K562 (cell line): ENCODE results near the gene CHODL. TPM values are rescaled to one million over a fixed set of nuclear protein-coding genes. Genes with fewer than 3 reads are reported as not detected.

Experiments used
- REST ChIP-seq, 2 experiments: fragments of 450-650 bp; formaldehyde crosslinking in 1 of 2; IDR thresholded peaks; 2 replicates each; pipeline versions ENCODE4 v1.4.0 to v1.6.1; 2014 to 2020; ENCODE audit warnings: mild to moderate bottlenecking in 2 of 2, borderline replicate concordance in 1 of 2, low read depth in 1 of 2
- SMC3 ChIP-seq: conservative IDR thresholded peaks from 2 replicates; pipeline ENCODE4 v1.6.1; 2011; ENCODE audit warnings: low read depth, low read length, improper control_type of control experiment; ENCODE audit not compliant: insufficient read depth
- ZNF175 ChIP-seq: fragments of 200-800 bp; sonication (Bioruptor generic); IDR thresholded peaks from 2 replicates; pipeline ENCODE4 v1.6.1; 2016; ENCODE audit warnings: low read depth, mild to moderate bottlenecking, missing genetic modification characterization, missing compliant biosample characterization
- polyA plus RNA-seq, 8 experiments: library from polyadenylated mRNA; depleted of rRNA in 4 of 8; stranded (reverse) in 5 of 8; unstranded in 3 of 8; fragments of >200 nt; fragmentation: Nextera tagmentation in 2 of 8; fragmentation: Illumina TruSeq in 1 of 8; extraction: Ambion mirVana in 2 of 8; extraction: Trizol in 1 of 8; gene quantifications; 2 replicates each; pipeline versions ENCODE4 v1.2.1 to v1.2.3, GENCODE V29; 2011 to 2014; ENCODE audit warnings: inconsistent platforms in 1 of 8, missing spikeins in 1 of 8
- total RNA-seq, 7 experiments: library from RNA; depleted of rRNA in 6 of 7; stranded (reverse); fragments of >200 nt in 6 of 7; fragmentation: Illumina TruSeq in 2 of 7; extraction: Trizol in 2 of 7; gene quantifications; 2 replicates each; pipeline versions ENCODE4 v1.2.1 to v1.2.3, GENCODE V29; 2011 to 2021; ENCODE audit warnings: low replicate concordance in 1 of 7

CHODL gene
- total and polyA plus RNA-seq, 9 of the 15 experiments (the other 6 are each of a cell fraction or from before 2014, with no cell fraction given): not detected

- no peak for TF ChIP-seq REST (IDR thresholded peaks at IDR 0.05; ENCODE audit: borderline replicate concordance)
- TF ChIP-seq REST (CRISPR knock-in tag; IDR thresholded peaks at IDR 0.05; ENCODE audit: low read depth): no peak
- no peak for TF ChIP-seq SMC3
- no peak for TF ChIP-seq ZNF175 (CRISPR knock-in tag)
- TF ChIP-seq, all 486 proteins: peak for 0
These were observed 8.0 kb downstream of the CHODL start (continued) for GRCh38 chr21:18252680-18253079.
